ENCODE measurements around the gene PDIA4. TPM values are rescaled to one million over a fixed set of nuclear protein-coding genes. Genes with fewer than 3 reads are reported as not detected.

PDIA4 gene
- total RNA-seq, 1 donor from 2014 or later = 152 TPM

DNA sequence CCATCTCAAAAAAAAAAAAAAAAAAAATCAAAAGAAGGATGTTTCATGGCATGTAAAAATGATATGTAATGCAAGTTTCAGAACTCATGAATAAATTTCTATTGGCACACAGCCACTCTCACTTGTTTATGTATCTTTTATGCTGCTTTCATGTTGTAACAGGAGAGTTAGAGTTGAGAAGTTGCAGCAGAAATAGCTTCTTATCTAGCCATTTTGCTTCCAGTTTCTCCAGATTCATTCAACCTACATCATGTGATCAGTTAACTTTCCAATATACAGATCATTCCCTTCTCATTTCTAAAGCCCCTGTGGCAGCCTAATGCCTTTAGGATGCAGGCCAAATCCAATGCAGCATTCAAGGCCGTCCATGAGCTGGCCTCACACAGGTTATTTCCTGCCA is 31.9 kb upstream of the PDIA4 start:
- peaks cover 2% of the 10 kb centered on the region for H3K4me1 Mint-ChIP-seq (ENCODE audit: unreplicated experiment)
- no peak overlapping the region for H3K27ac Mint-ChIP-seq (ENCODE audit: unreplicated experiment)
- H3K4me3 Mint-ChIP-seq (ENCODE audit: unreplicated experiment) = no peak overlapping the region
- H3K27me3 Mint-ChIP-seq (ENCODE audit: unreplicated experiment) = no peaks in the 10 kb centered on the region
- DNase-seq (ENCODE audit: extremely low spot score, unreplicated experiment) = no peak
- H3K36me3 Mint-ChIP-seq (ENCODE audit: unreplicated experiment) = no peaks in the 10 kb centered on the region
- no peaks in the 10 kb centered on the region for H3K9me3 Mint-ChIP-seq (ENCODE audit: unreplicated experiment)
- TF ChIP-seq, protein P1, sequence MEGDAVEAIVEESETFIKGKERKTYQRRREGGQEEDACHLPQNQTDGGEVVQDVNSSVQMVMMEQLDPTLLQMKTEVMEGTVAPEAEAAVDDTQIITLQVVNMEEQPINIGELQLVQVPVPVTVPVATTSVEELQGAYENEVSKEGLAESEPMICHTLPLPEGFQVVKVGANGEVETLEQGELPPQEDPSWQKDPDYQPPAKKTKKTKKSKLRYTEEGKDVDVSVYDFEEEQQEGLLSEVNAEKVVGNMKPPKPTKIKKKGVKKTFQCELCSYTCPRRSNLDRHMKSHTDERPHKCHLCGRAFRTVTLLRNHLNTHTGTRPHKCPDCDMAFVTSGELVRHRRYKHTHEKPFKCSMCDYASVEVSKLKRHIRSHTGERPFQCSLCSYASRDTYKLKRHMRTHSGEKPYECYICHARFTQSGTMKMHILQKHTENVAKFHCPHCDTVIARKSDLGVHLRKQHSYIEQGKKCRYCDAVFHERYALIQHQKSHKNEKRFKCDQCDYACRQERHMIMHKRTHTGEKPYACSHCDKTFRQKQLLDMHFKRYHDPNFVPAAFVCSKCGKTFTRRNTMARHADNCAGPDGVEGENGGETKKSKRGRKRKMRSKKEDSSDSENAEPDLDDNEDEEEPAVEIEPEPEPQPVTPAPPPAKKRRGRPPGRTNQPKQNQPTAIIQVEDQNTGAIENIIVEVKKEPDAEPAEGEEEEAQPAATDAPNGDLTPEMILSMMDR (IDR thresholded peaks at IDR 0.05) = no peak

DNA sequence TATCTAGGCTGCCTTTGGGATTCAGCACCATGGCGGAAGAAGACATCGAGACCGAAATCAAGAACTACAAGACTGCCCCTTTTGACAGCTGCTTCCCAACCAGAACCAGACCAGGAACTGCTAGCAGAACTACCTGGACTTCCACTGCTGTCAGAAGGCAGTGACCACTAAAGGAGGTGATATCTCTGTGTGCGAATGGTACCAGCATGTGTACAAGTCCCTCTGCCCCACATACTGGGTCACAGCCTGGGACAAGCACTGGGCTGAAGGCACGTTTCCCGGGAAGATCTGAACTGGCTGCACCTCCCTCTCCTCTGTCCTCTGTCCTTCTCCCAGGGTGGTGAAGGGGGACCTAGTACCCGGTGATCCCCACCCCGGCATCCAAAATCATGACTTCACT is 25.6 kb upstream of the PDIA4 start:
- peaks cover 7% of the 10 kb centered on the region for H3K27me3 Mint-ChIP-seq (ENCODE audit: unreplicated experiment)
- H3K9me3 Mint-ChIP-seq (ENCODE audit: unreplicated experiment) = no peaks in the 10 kb centered on the region
- H3K36me3 Mint-ChIP-seq (ENCODE audit: unreplicated experiment) = no peaks in the 10 kb centered on the region
- no peak overlapping the region for H3K4me3 Mint-ChIP-seq (ENCODE audit: unreplicated experiment)
- TF ChIP-seq, protein P1 (IDR thresholded peaks at IDR 0.05) = no peak
- H3K27ac Mint-ChIP-seq (ENCODE audit: unreplicated experiment) = no peak overlapping the region
- DNase-seq (ENCODE audit: extremely low spot score, unreplicated experiment) = no peak
- no peaks in the 10 kb centered on the region for H3K4me1 Mint-ChIP-seq (ENCODE audit: unreplicated experiment)

DNA sequence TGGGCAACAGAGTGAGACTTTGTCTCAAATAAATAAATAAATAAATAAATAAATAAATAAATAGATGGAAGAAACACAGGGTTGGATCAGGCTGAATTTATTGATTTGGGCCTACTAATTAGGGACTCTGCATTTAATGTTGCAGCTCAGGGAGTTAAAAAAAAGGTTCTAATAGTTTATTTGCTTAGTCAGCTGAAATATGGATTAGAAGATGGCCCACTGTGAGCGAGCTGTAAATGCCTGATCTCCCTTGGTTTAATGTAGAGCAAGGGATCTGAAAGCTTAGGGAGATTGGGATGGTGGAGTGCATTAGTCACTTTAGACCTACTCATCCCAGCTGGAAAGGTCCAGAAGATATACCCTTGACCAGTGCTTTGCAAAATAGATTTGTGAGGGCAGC is 25.1 kb upstream of the PDIA4 start:
- TF ChIP-seq, protein P1 (IDR thresholded peaks at IDR 0.05) = no peak
- Mint-ChIP-seq H3K4me1 (ENCODE audit: unreplicated experiment) (no peaks in the 10 kb centered on the region), H3K9me3 (ENCODE audit: unreplicated experiment) (no peaks in the 10 kb centered on the region), H3K36me3 (ENCODE audit: unreplicated experiment) (no peaks in the 10 kb centered on the region), H3K4me3 (ENCODE audit: unreplicated experiment) (no peak overlapping the region), H3K27me3 (ENCODE audit: unreplicated experiment) (peaks cover 7% of the 10 kb centered on the region), H3K27ac (ENCODE audit: unreplicated experiment) (no peak overlapping the region)
- DNase-seq (ENCODE audit: extremely low spot score, unreplicated experiment) = no peak

DNA sequence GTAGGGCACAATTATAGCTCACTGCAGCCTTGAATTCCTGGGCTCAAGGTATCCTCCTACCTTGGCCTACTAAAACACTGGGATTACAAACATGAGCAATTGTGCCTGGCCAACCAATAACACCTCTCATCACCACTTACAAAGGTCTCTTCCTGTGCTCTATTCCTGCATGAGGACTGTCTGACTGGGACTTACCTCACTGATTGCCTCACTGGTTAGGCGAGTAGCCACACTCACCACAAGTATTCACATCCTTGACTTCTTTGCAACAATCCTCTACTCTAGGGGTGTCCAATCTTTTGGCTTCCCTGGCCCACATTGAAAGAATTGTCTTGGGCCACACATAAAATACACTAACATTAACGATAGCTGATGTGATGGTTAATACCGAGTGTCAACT is 22.6 kb upstream of the PDIA4 start:
- H3K9me3 Mint-ChIP-seq (ENCODE audit: unreplicated experiment) = no peaks in the 10 kb centered on the region
- no peaks in the 10 kb centered on the region for H3K36me3 Mint-ChIP-seq (ENCODE audit: unreplicated experiment)
- peaks cover 7% of the 10 kb centered on the region for H3K27me3 Mint-ChIP-seq (ENCODE audit: unreplicated experiment)
- no peak overlapping the region for H3K4me3 Mint-ChIP-seq (ENCODE audit: unreplicated experiment)
- no peak overlapping the region for H3K27ac Mint-ChIP-seq (ENCODE audit: unreplicated experiment)
- no peak for DNase-seq (ENCODE audit: extremely low spot score, unreplicated experiment)
- H3K4me1 Mint-ChIP-seq (ENCODE audit: unreplicated experiment) = no peaks in the 10 kb centered on the region
- TF ChIP-seq, protein P1 (IDR thresholded peaks at IDR 0.05) = no peak

DNA sequence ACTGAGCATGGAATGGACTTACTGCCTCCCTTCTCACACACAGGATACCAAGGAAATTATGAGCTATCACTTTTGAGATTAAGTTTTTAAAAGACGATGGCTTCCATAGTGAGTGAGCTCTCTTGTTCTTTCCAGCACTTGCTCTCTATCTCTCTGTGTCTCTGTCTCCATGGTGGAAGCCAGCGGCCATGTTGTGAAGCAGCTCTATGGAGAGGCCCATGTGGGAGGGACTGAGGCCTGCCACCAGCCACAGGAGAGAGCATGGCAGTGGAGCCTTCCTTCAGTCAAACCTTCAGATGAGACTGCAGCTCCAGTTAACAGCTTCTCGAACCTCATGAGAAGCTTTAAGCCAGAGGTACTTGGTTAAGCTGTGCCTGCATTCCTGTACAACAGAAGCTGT is 20.5 kb upstream of the PDIA4 start:
- DNase-seq (ENCODE audit: extremely low spot score, unreplicated experiment) = no peak
- Mint-ChIP-seq H3K27ac (ENCODE audit: unreplicated experiment) (no peak overlapping the region), H3K4me1 (ENCODE audit: unreplicated experiment) (no peaks in the 10 kb centered on the region), H3K27me3 (ENCODE audit: unreplicated experiment) (peaks cover 4% of the 10 kb centered on the region), H3K9me3 (ENCODE audit: unreplicated experiment) (no peaks in the 10 kb centered on the region), H3K4me3 (ENCODE audit: unreplicated experiment) (no peak overlapping the region), H3K36me3 (ENCODE audit: unreplicated experiment) (no peaks in the 10 kb centered on the region)
- TF ChIP-seq, protein P1 (IDR thresholded peaks at IDR 0.05) = no peak

Measured in osteocyte (in vitro differentiated cells).